RWPE1 (cell line): ENCODE measurements around the gene GALNT2.

Source experiments
- CTCF ChIA-PET: fragments of 350-600 bp; sonication (Branson Sonifier 250); formaldehyde crosslinking; extraction: SDS; loops from one replicate; lab custom pipeline; 2021; lab: Yijun Ruan, JAX
- POLR2A ChIA-PET: fragments of 400-600 bp; formaldehyde crosslinking; extraction: SDS; loops from one replicate; lab custom pipeline; 2020; ENCODE audit warnings: antibody characterized with exemption; ENCODE audit not compliant: low non-redundant PET; lab: Yijun Ruan, JAX
- DNase-seq: peaks from one replicate; pipeline ENCODE4 v3.0.0; 2012; ENCODE audit warnings: low spot score
- H3K27ac ChIP-seq: fragments of 450-650 bp; 2 replicates; pipeline ENCODE4 v1.5.1; 2017
- TF ChIP-seq, protein P1 (sequence below): fragments of 450-650 bp; conservative IDR thresholded peaks from 2 replicates; pipeline ENCODE4 v1.5.1; 2017; ENCODE audit warnings: low read depth, mild to moderate bottlenecking

Gene GALNT2

DNA sequence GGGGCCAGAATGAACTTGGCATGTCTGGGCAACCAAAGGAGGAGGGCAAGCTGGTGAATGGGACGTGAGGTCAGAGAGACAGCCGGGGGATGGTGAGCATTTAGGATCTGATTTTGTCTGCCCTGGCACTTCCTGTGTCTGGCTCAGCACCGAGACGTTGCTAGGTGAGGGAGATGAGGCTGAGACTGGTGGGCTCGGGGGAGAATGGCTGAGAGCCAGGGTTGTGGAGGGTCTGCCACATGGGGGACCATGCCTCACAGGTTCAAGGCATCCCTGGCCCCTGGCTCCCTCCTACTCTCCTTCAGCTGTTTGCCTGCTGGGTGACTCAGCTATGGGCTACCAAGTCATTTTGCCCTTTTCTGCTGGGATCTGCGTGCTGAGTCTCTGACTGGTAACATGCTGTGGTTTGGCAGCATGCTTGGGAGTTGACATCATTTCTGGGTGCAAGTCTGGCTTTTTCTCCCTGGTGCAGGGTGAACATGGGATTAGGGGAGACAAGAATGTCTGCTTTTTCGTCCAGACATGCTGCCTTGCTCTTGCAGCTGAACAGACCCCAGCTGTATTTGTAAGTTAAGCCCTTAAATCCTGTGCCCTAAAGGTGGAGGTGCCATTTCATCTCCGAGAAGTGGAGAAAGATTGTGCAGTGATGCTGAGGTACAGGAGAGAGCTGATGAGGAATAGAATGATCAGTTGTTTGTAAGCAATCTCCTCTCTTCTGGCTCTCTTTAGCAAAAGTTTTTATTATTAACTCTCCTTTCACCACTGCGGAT is 17.6 kb downstream of the GALNT2 start:
- POLR2A ChIA-PET, result interaction anchor here (0.6 kb wide), 1 partner anchor 13 kb away, joined by 3 read pairs; no protein-coding TSS in a partner anchor
- peak overlapping the region; percentile 100 for H3K27ac ChIP-seq
- TF ChIP-seq, protein P1, sequence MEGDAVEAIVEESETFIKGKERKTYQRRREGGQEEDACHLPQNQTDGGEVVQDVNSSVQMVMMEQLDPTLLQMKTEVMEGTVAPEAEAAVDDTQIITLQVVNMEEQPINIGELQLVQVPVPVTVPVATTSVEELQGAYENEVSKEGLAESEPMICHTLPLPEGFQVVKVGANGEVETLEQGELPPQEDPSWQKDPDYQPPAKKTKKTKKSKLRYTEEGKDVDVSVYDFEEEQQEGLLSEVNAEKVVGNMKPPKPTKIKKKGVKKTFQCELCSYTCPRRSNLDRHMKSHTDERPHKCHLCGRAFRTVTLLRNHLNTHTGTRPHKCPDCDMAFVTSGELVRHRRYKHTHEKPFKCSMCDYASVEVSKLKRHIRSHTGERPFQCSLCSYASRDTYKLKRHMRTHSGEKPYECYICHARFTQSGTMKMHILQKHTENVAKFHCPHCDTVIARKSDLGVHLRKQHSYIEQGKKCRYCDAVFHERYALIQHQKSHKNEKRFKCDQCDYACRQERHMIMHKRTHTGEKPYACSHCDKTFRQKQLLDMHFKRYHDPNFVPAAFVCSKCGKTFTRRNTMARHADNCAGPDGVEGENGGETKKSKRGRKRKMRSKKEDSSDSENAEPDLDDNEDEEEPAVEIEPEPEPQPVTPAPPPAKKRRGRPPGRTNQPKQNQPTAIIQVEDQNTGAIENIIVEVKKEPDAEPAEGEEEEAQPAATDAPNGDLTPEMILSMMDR, result no peak
- peak; percentile 97 for DNase-seq
- CTCF ChIA-PET, result interaction anchor here (0.6 to 1.0 kb wide), 2 partner anchors 20 to 130 kb away, joined by 3 read pairs; no protein-coding TSS in a partner anchor

DNA sequence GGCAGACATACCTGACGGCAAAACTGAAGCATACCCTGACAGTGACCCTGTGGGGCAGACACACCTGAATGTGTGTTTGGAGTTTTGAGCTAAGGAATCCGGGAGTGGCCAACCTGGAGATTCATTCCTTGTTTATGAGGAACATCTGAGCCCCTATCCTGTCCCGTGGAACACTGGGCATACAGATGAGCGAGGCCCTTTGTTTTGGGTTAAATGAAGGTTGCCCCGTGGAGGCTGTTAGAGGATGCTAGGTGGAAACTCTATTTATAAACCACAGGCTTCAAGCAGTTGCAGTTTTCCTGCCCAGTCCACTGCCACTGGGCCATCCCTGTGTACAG is 18.1 kb downstream of the GALNT2 start:
- POLR2A ChIA-PET, result no interaction called here
- DNase-seq, result no peak
- peak overlapping the region; percentile 100 for H3K27ac ChIP-seq
- TF ChIP-seq, protein P1, result no peak
- CTCF ChIA-PET, result interaction anchor here (0.6 to 1.0 kb wide), 3 partner anchors 20 to 299 kb away, joined by 3 read pairs; no protein-coding TSS in a partner anchor

DNA sequence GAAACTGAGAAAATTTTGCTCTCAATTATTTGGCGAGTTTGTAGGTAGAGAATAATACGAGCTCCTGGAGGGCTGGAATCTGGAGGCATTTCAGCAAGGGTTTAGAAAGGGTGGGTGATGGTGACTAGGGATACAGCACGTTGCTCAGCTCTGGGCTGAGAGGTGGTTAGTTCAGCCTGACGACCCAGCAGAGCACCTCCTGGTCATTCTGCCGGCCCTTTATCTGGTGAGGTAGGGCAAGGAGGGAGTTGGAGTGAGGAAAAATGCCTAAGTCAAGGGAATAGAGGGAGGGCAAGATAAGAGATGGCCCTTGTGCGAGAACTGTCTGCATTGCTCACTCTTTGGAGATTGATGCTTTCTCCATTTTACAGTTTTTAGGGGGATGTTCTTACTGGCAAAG is 19.1 kb downstream of the GALNT2 start:
- no peak for DNase-seq
- TF ChIP-seq, protein P1, result no peak
- ChIA-PET POLR2A (no interaction called here), CTCF (interaction anchor here (0.6 to 1.0 kb wide), 2 partner anchors 16 to 98 kb away, joined by 3 read pairs; no protein-coding TSS in a partner anchor)
- peak overlapping the region; percentile 100 for H3K27ac ChIP-seq

DNA sequence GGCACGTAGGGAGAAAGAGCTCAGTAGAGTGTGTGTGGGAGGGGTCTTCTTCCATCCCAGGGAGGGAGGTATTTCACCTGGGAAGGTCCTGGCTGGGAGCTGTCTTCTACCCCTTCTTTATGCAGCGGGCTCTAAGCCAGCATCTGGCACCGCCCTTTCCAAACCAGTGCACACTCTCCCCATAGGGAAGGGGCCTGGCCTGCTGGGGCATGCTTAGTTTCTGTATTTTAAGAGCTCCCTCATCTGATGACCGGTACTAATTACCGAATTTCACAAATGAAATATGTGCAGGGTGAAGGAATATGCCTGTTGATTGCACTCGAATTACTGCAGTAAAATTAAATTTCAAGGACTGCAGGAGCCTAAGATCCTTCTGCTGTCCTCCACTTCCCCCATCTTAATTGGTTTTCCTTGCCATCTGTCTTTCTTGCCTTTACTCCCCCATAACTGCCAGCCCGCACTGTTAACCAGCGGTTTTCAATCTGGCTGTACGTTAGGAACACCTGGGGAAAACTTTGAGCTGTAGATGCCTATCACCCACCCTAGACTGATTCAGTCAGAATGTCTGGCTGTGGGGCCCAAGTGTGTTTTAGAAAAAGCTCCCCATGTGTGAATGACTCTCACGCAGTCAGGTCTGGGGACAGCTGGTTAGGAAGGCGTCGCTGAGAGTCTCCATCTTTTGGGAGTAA is 20.1 kb downstream of the GALNT2 start:
- ChIA-PET CTCF (interaction anchor here (0.6 to 1.1 kb wide), 9 partner anchors 12 to 372 kb away, joined by 3 to 4 read pairs (median 3); no protein-coding TSS in a partner anchor), POLR2A (no interaction called here)
- H3K27ac ChIP-seq, result peak overlapping the region; percentile 100
- TF ChIP-seq, protein P1, result no peak; the same call in 1 of the 2 replicates
- DNase-seq, result peak; percentile 80

DNA sequence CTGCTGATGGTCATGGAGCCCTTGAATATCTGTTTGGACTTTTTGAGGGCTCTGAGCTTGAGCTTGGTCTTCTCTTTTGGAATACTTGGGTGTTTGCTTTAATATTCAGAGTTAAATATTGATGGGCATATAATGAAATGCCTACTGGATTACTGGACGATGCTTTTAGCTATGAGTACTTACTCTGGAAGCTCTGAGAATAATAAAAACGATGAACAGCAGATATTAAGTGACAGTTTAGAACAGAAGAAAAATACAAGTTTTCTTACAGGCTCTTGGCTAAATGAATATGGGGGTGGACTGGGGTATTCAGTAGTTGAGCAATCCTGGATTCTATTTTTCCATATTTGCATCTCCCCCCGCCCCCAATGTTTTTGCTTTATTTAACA is 20.7 kb downstream of the GALNT2 start:
- TF ChIP-seq, protein P1, result no peak
- DNase-seq, result no peak
- POLR2A ChIA-PET, result no interaction called here
- CTCF ChIA-PET, result interaction anchor here (0.6 to 1.1 kb wide), 4 partner anchors 105 to 373 kb away, joined by 3 to 4 read pairs (median 4); no protein-coding TSS in a partner anchor
- peak overlapping the region; percentile 100 for H3K27ac ChIP-seq

DNA sequence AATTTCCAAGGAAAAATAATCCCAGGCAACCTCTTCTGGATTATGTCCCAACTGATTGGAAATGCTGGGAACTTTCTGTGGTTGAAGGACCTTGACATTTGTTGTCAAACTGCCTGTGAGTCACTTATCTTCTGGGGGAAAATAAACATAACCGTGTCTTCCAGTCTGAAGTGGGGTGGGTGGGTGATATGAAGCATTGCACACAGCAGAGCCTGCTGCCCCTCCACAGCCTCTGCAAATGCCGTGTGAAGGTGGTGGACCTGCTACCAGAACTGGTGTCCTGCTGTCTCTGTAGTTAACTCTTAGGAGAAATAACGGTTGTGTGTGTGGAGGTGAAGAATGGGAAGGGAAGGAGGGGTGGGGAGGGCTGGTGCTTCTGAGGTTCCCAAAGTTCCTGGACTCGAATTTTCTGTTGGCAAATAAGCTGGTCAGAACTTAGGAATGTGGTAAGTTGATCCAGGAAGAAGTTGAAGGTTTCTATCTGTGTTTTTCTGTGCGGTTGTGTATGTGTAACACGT is 23.2 kb downstream of the GALNT2 start:
- ChIA-PET POLR2A (no interaction called here), CTCF (no interaction called here)
- TF ChIP-seq, protein P1, result no peak
- H3K27ac ChIP-seq, result peak overlapping the region; percentile 48; the same call in 1 of the 2 replicates
- DNase-seq, result peak; percentile 35
